ENCODE data around the gene MEF2D. TPM values are rescaled to one million over a fixed set of nuclear protein-coding genes. Genes with fewer than 3 reads are reported as not detected.

Gene MEF2D
- polyA plus RNA-seq, 1 donor (not counting 4 experiments of a cell fraction or from before 2014, with no cell fraction given) = 9.3 TPM

DNA sequence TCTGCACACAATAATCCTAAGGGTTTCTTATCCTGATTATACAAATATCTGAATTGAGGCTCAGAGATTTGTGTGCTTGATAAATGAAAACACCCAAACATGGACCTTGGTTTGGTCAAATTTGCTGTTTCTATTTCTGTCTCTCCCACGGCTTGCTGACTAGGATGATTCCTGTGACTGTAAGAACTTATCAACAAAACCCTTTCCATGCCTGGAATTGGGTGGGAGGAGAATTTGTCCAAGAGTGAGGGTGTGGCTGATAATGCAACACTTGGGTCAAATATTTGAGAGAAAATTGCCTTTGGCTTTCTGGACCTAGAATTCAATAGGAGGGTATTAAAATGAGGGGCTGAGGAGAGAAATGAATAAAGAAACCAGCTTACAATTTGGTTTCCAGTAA lies 83.6 kb downstream of the MEF2D start:
- no peaks in the 10 kb centered on the region for H4K20me1 ChIP-seq (ENCODE audit: control insufficient read depth, extremely low read depth, insufficient read depth, low read length)
- FAIRE-seq (no peak), DNase-seq (ENCODE audit: low read depth, low spot score) (no peak)
- no peaks in the 10 kb centered on the region for H3K79me2 ChIP-seq (ENCODE audit: control insufficient read depth, insufficient read depth, low read length)
- no peak overlapping the region for H3K9ac ChIP-seq (ENCODE audit: control insufficient read depth, extremely low read depth, insufficient read depth, low read length)
- peaks cover 15% of the 10 kb centered on the region for H3K4me1 ChIP-seq (ENCODE audit: control insufficient read depth, extremely low read depth, insufficient read depth, low read length)
- no peaks in the 10 kb centered on the region for H3K36me3 ChIP-seq (ENCODE audit: control insufficient read depth in 2 of 2, extremely low read depth in 1 of 2, insufficient read depth in 2 of 2, low read length in 2 of 2)
- TF ChIP-seq, protein P1, sequence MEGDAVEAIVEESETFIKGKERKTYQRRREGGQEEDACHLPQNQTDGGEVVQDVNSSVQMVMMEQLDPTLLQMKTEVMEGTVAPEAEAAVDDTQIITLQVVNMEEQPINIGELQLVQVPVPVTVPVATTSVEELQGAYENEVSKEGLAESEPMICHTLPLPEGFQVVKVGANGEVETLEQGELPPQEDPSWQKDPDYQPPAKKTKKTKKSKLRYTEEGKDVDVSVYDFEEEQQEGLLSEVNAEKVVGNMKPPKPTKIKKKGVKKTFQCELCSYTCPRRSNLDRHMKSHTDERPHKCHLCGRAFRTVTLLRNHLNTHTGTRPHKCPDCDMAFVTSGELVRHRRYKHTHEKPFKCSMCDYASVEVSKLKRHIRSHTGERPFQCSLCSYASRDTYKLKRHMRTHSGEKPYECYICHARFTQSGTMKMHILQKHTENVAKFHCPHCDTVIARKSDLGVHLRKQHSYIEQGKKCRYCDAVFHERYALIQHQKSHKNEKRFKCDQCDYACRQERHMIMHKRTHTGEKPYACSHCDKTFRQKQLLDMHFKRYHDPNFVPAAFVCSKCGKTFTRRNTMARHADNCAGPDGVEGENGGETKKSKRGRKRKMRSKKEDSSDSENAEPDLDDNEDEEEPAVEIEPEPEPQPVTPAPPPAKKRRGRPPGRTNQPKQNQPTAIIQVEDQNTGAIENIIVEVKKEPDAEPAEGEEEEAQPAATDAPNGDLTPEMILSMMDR (optimal IDR thresholded peaks at IDR 0.05 in 1 of 3, IDR thresholded peaks at IDR 0.05 in 1 of 3, conservative IDR thresholded peaks at IDR 0.05 in 1 of 3; ENCODE audit: extremely low read depth in 1 of 3, insufficient read depth in 2 of 3, low read length in 3 of 3) = no peak
- no peak for TF ChIP-seq EZH2 (IDR thresholded peaks at IDR 0.05; ENCODE audit: low read length)
- H2AFZ ChIP-seq (ENCODE audit: control insufficient read depth, low read length) = no peak overlapping the region
- H3K27me3 ChIP-seq (ENCODE audit: control insufficient read depth, extremely low read depth, insufficient read depth, low read length) = peaks cover 40% of the 10 kb centered on the region
- no peak overlapping the region for H3K27ac ChIP-seq (ENCODE audit: control insufficient read depth, insufficient read depth, low read length)
- no peak overlapping the region for H3K4me3 ChIP-seq (ENCODE audit: control insufficient read depth in 2 of 3, extremely low read depth in 1 of 3, insufficient read depth in 2 of 3, low read depth in 1 of 3, low read length in 3 of 3)
- H3K9me3 ChIP-seq (ENCODE audit: control insufficient read depth, low read depth, low read length) = no peaks in the 10 kb centered on the region
- dilution Hi-C loops (cut with MboI; ENCODE audit: extremely low pct_ligation_motif_present, low sequenced_read_pairs) = no loop called here
- H3K9me1 ChIP-seq (ENCODE audit: control insufficient read depth, extremely low read depth, insufficient read depth, low read length) = no peaks in the 10 kb centered on the region
- no peak overlapping the region for H3K4me2 ChIP-seq (ENCODE audit: control insufficient read depth, extremely low read depth, insufficient read depth, low read depth, low read length)

DNA sequence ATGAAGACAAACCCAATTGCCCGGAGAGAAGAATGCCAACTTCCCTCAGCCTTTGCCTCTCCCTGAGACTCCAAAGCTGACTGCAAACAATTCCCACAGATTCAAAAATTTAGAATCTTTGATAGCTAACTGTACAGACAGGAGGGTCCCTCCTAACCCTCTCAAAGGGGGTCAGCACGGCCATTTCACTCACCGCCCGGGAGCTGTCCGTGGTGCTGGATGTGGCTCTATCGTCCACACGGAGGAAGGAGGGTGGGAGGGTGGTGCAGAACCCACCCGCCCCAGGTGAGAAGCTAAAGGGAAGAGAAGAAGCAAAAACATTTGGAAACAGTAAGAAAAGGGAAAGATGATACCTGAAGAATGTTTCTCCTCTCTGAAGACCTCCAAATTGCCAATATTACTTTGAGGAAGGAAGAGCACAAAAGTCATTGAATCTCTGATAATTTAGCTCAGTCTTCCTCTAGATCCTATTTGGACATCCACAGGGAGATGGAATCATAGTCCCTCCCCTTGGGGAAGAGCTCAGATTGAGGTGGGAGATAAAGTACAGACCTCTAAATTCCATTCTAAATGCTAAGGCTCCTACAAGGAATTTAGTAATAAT lies 86.0 kb downstream of the MEF2D start:
- H3K4me2 ChIP-seq (ENCODE audit: control insufficient read depth, extremely low read depth, insufficient read depth, low read depth, low read length) = no peak overlapping the region
- H3K9ac ChIP-seq (ENCODE audit: control insufficient read depth, extremely low read depth, insufficient read depth, low read length) = no peak overlapping the region
- H3K9me1 ChIP-seq (ENCODE audit: control insufficient read depth, extremely low read depth, insufficient read depth, low read length) = no peaks in the 10 kb centered on the region
- H3K36me3 ChIP-seq (ENCODE audit: control insufficient read depth in 2 of 2, extremely low read depth in 1 of 2, insufficient read depth in 2 of 2, low read length in 2 of 2) = no peaks in the 10 kb centered on the region
- H3K4me1 ChIP-seq (ENCODE audit: control insufficient read depth, extremely low read depth, insufficient read depth, low read length) = no peaks in the 10 kb centered on the region
- no peaks in the 10 kb centered on the region for H3K9me3 ChIP-seq (ENCODE audit: control insufficient read depth, low read depth, low read length)
- H3K27me3 ChIP-seq (ENCODE audit: control insufficient read depth, extremely low read depth, insufficient read depth, low read length) = peaks cover 22% of the 10 kb centered on the region
- dilution Hi-C loops (cut with MboI; ENCODE audit: extremely low pct_ligation_motif_present, low sequenced_read_pairs) = no loop called here
- TF ChIP-seq, protein P1 (optimal IDR thresholded peaks at IDR 0.05 in 1 of 3, IDR thresholded peaks at IDR 0.05 in 1 of 3, conservative IDR thresholded peaks at IDR 0.05 in 1 of 3; ENCODE audit: extremely low read depth in 1 of 3, insufficient read depth in 2 of 3, low read length in 3 of 3) = no peak
- TF ChIP-seq EZH2 (IDR thresholded peaks at IDR 0.05; ENCODE audit: low read length) = no peak
- no peaks in the 10 kb centered on the region for H3K79me2 ChIP-seq (ENCODE audit: control insufficient read depth, insufficient read depth, low read length)
- H2AFZ ChIP-seq (ENCODE audit: control insufficient read depth, low read length) = no peak overlapping the region
- DNase-seq (ENCODE audit: low read depth, low spot score) (no peak), FAIRE-seq (no peak)
- H4K20me1 ChIP-seq (ENCODE audit: control insufficient read depth, extremely low read depth, insufficient read depth, low read length) = no peaks in the 10 kb centered on the region
- no peak overlapping the region for H3K27ac ChIP-seq (ENCODE audit: control insufficient read depth, insufficient read depth, low read length)
- H3K4me3 ChIP-seq (ENCODE audit: control insufficient read depth in 2 of 3, extremely low read depth in 1 of 3, insufficient read depth in 2 of 3, low read depth in 1 of 3, low read length in 3 of 3) = no peak overlapping the region

Small RNA genes within 50 kb of the gene (small RNA-seq; reads per million reads assigned to genes)
- 0 reads per million in 3 experiments for gene MIR9-1 (ENCODE audit: insufficient read length in 3 of 3, low read depth in 3 of 3, low replicate concordance in 1 of 3)
- gene RF00019 (ENCODE audit: insufficient read length in 3 of 3, low read depth in 3 of 3, low replicate concordance in 1 of 3) = 0 reads per million in 3 experiments

Other genes with a start within 250 kb of the MEF2D start
- 22.4 to 28.2 TPM (median 27.8 TPM) in 3 replicates for gene SMG5, start 217.9 kb downstream of the MEF2D start, polyA plus RNA-seq
- gene TMEM79, start 216.4 kb downstream of the MEF2D start, polyA plus RNA-seq = 9.6 to 31.8 TPM (median 14.2 TPM) in 3 replicates
- 12.5 to 28.0 TPM (median 13.7 TPM) in 3 replicates for gene GLMP, start 205.1 kb downstream of the MEF2D start, polyA plus RNA-seq
- 0.22 TPM in 1 of 3 replicates, not detected in the others for gene VHLL, start 201.5 kb downstream of the MEF2D start, polyA plus RNA-seq
- gene CCT3, start 162.5 kb downstream of the MEF2D start, polyA plus RNA-seq = 477 to 530 TPM (median 499 TPM) in 3 replicates
- gene TSACC, start 162.2 kb downstream of the MEF2D start, polyA plus RNA-seq = 2.2 to 5.4 TPM (median 2.5 TPM) in 3 replicates
- gene RHBG, start 131.6 kb downstream of the MEF2D start, polyA plus RNA-seq = not detected in 3 replicates
- gene IQGAP3, start 71.8 kb upstream of the MEF2D start, polyA plus RNA-seq = 1.5 to 5.7 TPM (median 5.3 TPM) in 3 replicates
- not detected in 3 replicates for gene TTC24, start 78.9 kb upstream of the MEF2D start, polyA plus RNA-seq
- gene NAXE, start 91.0 kb upstream of the MEF2D start, polyA plus RNA-seq = 74.7 to 93.4 TPM (median 81.3 TPM) in 3 replicates
- 31.8 to 48.9 TPM (median 43.5 TPM) in 3 replicates for gene GPATCH4, start 100.7 kb upstream of the MEF2D start, polyA plus RNA-seq
- not detected in 3 replicates for gene HAPLN2, start 118.6 kb upstream of the MEF2D start, polyA plus RNA-seq
- not detected in 3 replicates for gene BCAN, start 141.3 kb upstream of the MEF2D start, polyA plus RNA-seq
- 0.01 TPM in 2 of 3 replicates, not detected in the other for gene NES, start 176.6 kb upstream of the MEF2D start, polyA plus RNA-seq
- 6.5 to 12.7 TPM (median 8.4 TPM) in 3 replicates for gene CRABP2, start 204.8 kb upstream of the MEF2D start, polyA plus RNA-seq
- 6.0 to 10.7 TPM (median 6.3 TPM) in 3 replicates for gene METTL25B, start 227.7 kb upstream of the MEF2D start, polyA plus RNA-seq
- 48.1 to 56.6 TPM (median 48.6 TPM) in 3 replicates for gene ISG20L2, start 228.0 kb upstream of the MEF2D start, polyA plus RNA-seq
- 111 to 157 TPM (median 122 TPM) in 3 replicates for gene MRPL24, start 240.3 kb upstream of the MEF2D start, polyA plus RNA-seq

All from keratinocyte (primary cell).